ENCODE results near the gene TMEM42. TPM values are rescaled to one million over a fixed set of nuclear protein-coding genes. Genes with fewer than 3 reads are reported as not detected.

The TMEM42 gene
- total RNA-seq, 2 donors from 2014 or later, result 6.9 to 7.3 TPM

GRCh38 chr3:44910693-44911092 lies 49.0 kb downstream of the TMEM42 start:
- H3K27me3 Mint-ChIP-seq, result peaks cover 21% of the 10 kb centered on the region
- H3K36me3 Mint-ChIP-seq (ENCODE audit: low read depth), result no peaks in the 10 kb centered on the region
- ATAC-seq (replicated peaks), result no peak
- H3K4me1 Mint-ChIP-seq, result no peaks in the 10 kb centered on the region
- H3K9me3 Mint-ChIP-seq, result no peaks in the 10 kb centered on the region
- H3K27ac Mint-ChIP-seq, result no peak overlapping the region
- H3K4me3 Mint-ChIP-seq, result no peak overlapping the region

DNA sequence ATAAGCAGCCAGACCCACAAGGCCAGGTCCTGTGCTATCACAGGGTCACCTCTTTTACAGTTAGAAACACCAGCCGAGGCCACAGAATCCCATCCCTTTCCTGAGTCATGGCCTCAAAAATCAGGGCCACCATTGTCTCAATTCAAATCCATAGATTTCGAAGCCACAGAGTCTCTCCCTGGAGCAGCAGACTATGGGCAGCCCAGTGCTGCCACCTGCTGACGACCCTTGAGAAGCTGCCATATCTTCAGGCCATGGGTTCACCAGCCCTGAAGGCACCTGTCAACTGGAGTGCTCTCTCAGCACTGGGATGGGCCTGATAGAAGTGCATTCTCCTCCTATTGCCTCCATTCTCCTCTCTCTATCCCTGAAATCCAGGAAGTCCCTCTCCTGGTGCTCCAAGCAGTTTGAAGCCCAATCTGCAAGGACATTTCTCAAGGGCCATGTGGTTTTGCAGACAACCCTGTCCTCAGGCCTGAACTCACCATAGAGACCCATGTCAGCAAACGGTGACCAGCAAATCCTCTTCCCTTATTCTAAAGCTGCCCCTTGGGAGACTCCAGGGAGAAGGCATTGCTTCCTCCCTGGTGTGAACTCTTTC lies 52.3 kb downstream of the TMEM42 start:
- Mint-ChIP-seq H3K36me3 (ENCODE audit: low read depth) (no peaks in the 10 kb centered on the region), H3K27me3 (peaks cover 16% of the 10 kb centered on the region), H3K4me1 (no peaks in the 10 kb centered on the region), H3K27ac (no peak overlapping the region), H3K9me3 (no peaks in the 10 kb centered on the region), H3K4me3 (no peak overlapping the region)
- peak; percentile 70 for ATAC-seq (replicated peaks)

- no peak overlapping the region for H3K4me3 Mint-ChIP-seq
- H3K9me3 Mint-ChIP-seq, result no peaks in the 10 kb centered on the region
- ATAC-seq (replicated peaks), result no peak
- no peaks in the 10 kb centered on the region for H3K36me3 Mint-ChIP-seq (ENCODE audit: low read depth)
- peaks cover 10% of the 10 kb centered on the region for H3K27me3 Mint-ChIP-seq
- H3K4me1 Mint-ChIP-seq, result no peaks in the 10 kb centered on the region
- H3K27ac Mint-ChIP-seq, result no peak overlapping the region
Measured at GRCh38 chr3:44914936-44915335, 53.2 kb downstream of the TMEM42 start.

Other genes starting within 250 kb of the TMEM42 start
- gene ZNF197, start 236.9 kb upstream of the TMEM42 start, total RNA-seq, result 1 to 10 TPM; 7.9 to 8.4 TPM
- gene ZNF35, start 213.2 kb upstream of the TMEM42 start, total RNA-seq, result 1 to 10 TPM; 1.6 to 3.0 TPM
- gene ZNF502, start 149.3 kb upstream of the TMEM42 start, total RNA-seq, result 1 to 10 TPM in 1 of 2 donors, under 1 TPM in 1; 0.73 to 1.5 TPM
- 1 to 10 TPM in 1 of 2 donors, under 1 TPM in 1; 0.73 to 1.7 TPM for gene ZNF501, start 132.3 kb upstream of the TMEM42 start, total RNA-seq
- 10 to 100 TPM; 21.0 to 26.1 TPM for gene KIAA1143, start 100.3 kb upstream of the TMEM42 start, total RNA-seq
- gene KIF15, start 100.1 kb upstream of the TMEM42 start, total RNA-seq, result 10 to 100 TPM; 25.3 to 34.7 TPM
- gene TGM4, start 12.7 kb downstream of the TMEM42 start, total RNA-seq, result not detected
- 10 to 100 TPM; 20.5 to 50.5 TPM for gene ZDHHC3, start 114.3 kb downstream of the TMEM42 start, total RNA-seq
- gene EXOSC7, start 114.3 kb downstream of the TMEM42 start, total RNA-seq, result 10 to 100 TPM; 47.0 to 70.5 TPM
- gene CLEC3B, start 164.4 kb downstream of the TMEM42 start, total RNA-seq, result under 1 TPM; 0.37 to 0.66 TPM

Measured in activated T-helper 17 cell treated with anti-CD3 and anti-CD28 coated beads, Interleukin-2, amount 50 U/mL, for 72 hours (primary cell).